NCI-H345 (cell line): ENCODE measurements around the gene GIT1.

Experiments used
- DNase-seq: peaks from one replicate; lab custom pipeline; 2025; lab: John Stamatoyannopoulos, UW

The GIT1 gene

DNA sequence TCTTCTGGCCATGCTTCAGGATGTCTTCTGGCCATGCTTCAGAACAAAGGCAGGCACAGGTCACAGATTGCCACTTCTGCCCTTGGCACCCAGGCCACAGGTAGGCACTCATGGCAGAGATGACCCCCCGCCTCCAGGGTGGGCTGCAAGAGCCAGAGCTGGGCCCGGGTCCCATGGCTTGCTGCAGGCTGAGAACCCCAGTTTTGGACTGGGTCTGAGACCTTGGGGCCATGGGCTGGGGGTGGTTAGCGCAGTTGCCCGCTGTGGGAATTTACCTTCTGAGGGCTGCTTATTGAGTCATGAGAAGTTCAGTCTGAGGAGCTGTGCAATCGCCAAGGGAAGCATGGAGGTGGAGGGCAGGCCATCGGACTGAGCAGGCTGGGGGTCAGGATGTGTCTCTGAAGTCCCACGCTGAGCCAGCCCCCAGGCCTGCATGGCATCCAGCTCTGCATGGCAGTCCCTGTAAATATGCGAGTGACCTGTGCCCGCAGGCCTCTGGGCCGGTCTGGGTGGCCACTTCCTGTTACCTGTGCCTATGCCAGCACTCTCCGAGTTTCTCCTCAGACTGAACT lies 5.2 kb upstream of the GIT1 start:
- no peak for DNase-seq

DNA sequence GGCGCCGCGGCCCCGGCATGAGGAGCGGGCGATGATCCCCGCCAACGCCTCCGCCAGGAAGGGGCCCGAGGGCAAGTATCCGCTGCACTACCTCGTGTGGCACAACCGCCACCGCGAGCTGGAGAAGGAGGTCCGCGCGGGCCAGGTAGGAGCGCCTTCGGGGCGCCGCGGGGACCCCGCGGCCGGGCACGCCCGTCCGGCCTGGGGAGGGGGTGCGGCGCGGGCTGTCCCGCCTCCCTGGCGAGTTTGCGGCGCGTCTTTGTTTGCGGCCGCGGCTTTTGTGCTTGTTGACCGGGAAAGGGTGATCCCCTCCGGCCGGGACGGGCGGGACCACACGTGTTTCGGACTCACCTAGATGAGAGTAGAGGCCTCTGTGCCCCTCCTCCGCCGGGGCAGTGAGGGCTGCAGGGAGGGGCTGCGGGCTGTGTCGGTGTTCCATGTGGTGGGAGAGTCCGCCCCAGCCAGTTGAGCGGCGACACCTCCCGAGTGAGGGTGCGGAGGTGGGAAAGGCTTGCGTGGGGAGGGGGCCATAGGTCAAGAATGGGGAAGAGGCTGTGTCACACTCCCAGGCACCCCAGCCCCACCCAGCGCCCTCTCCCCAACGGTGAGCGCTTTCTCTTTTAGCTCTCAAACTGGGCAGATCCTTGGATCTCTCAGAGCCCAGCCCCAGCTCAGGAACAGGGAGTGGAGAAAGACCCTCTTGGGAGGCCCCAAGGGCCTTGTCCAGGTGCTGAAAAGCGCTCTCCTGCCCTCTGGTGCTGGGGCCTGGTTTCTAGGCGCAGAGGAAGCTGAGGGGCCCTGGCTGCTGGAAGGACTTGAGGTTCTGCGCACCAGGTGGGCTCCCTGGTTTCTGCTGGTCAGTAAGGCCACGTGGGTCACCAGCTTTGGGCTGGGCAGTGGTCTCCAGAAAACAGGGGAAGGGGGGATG lies 4.4 kb upstream of the GIT1 start:
- peak; percentile 37 for DNase-seq

DNA sequence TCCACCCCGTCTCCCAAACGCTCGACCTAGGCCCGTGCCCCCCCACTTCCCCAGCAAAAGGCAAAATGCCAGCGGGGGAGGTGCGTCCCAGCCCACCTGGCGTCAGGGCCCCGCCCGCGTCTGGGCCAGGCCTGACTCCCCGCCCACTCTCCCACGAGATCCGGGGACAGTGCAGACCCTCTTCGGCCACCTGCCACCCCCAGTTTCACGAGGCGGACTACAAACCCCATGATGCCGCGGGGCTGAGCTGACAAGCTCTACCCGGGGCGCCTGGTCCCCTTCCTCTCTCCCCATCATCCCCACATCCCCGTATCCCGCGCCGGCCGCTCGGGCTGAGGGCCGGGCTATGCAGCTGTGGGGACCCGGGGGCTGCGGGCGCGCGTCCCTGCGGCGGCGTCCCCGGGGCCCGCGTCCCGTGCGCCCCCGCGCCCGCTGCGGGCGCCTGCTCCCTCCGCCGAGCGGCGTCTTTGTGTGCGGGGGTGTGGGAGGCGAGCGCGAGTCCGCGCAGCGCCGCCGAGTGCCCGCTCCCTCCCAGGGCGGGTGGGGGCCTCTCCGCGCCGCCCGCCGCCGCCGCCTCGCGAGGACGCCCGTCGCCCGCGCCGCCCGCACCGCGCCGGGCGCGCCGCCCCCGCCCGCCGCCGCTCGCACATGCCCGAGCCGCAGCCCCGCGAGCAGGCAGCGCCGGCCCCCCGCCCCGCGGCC lies 3.6 kb upstream of the GIT1 start, which contains the start of gene ANKRD13B:
Gene ANKRD13B, plus strand, starts transcription at position 283 of the 702 bp plus-strand sequence. CDS start 490 bp downstream, outside the sequence.
- peak; percentile 89 for DNase-seq

DNA sequence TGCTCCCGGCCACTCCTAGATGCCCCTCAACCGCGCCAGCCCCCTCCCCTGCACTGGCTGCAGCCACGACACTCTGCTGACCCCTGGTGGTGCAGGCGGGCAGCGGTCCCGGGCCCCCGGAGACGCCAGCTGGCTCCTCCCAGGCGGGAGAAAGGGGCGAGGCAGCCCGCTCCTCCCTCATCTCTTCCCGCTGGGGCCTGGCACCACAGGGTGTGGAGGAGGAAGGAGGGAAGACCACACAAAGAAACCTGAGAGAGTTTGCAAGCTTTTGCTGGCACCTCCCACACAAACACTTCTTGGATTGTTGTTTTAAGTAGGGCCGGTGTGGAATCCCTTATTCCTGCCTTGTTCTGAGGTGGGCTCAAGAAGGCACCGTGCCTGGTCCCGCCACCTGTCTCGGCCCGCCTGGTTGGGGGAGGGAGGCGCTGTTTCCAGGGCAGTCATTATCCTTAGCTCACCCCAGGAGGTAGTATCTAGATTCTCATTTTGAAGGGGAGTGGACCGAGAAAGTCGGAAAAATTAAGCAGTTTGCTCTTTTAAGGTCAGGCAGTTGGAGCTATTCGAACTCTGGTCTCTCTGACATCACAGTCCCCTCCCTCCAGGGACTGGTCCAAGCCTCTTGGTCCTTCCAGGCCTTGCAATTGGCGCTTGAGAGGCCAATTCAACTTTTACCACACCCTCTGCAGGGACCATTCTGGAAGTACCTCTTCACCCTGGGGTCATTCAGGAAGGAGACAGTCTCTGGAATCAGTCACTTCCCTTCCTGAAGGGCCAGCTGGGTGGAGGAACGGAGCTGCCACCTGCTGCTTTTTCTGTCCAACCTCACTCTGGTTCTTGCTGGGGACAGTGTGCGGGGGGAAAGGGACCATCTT lies 2.5 kb upstream of the GIT1 start:
- peak; percentile 92 for DNase-seq

DNA sequence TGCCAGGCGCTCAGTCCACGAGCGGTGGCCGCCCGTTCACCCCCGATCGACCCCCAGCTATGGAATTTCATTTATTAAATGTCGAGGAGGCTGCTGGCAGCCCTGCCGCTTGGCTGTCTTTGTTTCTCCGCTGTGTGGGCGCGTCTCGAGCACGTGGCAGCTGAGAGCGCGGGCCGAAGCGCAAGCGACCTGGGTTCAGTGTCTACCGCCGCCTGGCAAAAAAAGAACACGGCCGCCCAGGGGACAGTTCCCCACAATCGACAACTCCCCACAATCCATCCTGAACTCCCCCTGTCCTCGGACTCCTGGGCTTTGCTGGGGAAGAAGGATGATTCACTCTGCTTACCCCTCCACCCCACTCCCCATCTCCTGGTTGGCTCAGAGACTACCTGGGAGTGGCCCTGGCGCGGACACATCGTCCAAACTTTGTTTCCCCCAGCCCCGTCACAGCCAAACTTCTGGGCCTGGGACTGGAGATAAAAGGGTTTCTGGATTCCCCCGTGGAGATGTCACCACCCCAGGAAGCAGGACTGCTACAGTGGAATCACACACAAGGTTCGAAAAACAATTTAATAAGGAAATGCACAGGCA lies 1.8 kb upstream of the GIT1 start:
- DNase-seq, result peak; percentile 79

DNA sequence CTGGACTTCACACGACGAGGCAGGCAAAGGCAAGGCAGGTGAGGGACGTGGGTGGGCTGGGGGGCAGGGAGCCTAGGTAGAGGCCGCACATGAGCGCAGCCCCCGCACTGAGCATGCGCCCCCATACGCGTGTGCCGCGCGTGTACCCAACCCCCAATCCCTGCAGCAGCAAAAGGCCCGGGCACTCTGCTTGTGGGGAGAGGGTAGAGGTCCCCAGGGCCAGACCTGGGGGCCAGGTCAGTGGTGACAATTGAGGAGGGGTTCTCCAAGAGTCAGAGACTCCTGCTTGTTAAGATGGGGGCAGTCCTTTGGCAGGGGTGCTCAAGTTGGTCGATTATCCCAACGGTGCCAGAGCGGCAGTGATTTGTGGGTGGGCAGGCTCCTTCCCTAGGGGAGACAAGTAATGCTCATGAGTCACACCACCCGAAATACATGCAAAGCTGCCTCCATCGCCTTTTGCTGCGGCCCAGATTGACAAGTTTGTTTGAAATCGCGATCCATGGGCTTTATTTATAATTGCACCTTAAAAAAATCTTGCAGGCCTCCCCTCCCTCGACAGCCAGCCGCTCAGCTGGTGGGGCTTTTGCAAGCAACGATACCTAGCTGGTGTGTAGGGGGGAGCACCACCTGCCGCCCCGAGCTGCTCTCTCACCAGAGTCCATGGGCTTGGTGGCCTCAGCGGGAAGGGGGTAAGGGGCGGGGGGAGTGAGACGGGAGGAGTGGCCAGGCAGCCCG lies 1.1 kb upstream of the GIT1 start:
- peak; percentile 65 for DNase-seq

DNA sequence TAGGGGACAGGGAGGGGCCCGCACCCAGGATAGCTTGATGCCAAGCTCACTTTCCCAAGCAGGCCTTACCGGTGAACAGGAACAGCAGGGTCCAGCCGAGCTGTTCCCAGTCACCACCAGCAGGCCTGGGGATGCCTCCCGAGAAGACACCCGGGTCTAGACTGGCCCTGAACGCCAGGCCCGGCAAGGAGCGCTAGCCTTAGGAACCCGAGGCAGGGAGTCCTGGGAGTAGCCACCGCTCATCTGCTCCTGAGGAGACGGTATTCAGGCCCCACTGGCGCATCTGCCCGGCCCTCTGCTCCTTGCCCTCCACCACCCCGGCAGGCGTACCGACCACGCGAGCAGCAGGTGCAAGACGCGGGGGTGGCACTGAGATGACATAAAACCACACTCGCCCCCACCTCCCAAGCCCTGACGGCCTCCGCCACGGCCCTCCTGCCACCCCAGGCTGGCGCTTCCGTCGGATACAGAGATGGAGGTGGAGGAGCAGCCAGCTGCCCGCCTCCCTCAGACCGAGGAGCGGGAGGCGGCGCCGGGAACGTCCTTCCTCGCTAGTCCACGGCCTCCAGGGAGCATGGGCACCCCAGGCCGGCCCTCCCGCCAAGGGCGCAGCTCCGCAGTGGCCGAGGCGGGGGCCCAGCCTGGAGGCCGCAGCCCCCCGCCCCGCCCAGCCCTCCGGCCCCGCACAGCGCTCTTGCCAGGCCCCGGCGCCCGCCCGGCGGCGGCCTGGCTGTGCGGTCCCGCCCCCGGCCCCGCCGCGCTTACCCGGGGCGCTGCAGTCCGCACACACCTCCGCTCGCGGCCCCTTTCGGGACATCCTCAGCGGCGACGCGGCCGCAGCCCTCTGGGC lies 661 bp downstream of the GIT1 start:
- DNase-seq, result peak; percentile 54

DNA sequence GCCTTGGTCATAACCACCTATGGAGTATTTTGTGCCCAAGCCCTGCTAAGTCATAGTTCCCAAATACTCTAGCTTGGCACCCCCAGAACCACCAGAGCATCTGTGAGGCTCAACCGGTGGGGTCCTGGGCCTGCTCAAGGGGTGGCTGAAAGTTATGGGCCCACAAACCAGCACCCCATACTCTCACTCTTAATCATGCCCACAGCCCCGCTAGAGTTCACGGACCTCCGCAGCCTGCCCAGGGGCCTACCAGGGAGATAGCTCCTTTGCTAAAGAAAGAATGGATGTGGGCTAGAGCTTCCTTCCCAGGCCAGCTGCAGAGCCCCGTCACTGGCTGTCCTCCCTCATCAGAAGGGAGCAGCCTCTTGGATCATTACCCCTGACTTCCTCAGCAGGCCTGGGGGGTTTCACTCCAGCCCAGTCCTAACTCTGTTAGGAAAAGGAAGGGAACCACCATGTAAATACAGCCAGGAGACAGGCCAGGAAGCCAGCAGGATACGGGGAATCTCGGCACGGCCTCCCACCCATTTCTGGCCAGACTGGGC lies 1.4 kb downstream of the GIT1 start:
- no peak for DNase-seq

DNA sequence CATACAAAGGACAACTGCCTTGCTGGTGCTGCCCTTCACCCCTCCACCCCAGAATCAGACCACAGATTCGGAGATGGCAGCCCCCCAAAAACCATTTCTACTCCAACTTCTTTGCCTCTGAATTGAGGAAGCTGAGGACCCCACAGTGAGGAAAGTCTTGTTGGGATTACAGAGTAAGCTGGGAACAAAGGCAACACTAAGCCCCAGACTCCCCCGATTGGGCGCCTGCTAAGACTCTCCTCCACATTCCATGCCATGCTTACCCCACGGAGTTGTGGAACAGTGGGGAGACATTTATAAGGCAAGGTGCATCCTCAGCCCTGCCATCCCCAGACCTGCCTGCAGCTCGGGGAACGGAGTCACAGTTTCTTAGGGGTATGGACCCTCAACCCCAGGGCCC lies 1.9 kb downstream of the GIT1 start:
- no peak for DNase-seq

DNA sequence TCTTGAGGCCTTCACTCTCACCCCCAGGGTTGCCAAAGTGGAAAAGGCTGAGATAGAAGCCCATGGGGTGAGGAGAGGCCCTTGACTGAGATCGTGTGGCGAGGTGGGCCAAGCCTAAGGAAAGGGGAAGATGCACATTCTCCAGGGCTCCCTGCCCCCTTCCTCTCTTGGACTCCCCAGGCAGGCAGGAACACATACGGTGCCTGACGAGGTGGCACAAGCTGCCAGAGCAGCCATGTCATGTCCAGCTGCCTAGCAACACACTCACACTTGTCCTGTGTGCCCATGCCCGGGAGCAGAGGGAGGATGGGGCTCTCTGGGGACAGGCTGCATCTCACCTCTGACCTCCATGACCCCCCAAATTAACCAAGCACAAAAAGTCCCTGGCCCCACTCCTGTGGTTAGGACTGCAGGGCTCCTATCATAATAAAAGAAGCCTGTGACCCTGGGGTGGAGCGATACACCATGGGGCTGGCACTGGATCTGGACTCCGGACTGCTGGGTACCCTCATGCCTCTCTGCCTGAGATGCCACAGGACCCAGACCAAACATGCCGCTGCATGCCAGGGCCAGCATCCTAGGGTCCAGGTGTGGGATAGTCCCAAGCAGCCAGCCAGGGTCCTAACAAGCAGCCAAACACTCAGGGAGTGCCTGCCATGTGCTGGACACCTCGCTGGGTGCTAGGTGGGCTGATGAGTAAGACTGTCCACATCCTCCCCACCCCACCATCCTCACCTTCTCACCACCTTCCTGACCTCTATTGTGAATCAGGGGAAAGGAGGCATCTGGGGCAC lies 2.6 kb downstream of the GIT1 start:
- no peak for DNase-seq

DNA sequence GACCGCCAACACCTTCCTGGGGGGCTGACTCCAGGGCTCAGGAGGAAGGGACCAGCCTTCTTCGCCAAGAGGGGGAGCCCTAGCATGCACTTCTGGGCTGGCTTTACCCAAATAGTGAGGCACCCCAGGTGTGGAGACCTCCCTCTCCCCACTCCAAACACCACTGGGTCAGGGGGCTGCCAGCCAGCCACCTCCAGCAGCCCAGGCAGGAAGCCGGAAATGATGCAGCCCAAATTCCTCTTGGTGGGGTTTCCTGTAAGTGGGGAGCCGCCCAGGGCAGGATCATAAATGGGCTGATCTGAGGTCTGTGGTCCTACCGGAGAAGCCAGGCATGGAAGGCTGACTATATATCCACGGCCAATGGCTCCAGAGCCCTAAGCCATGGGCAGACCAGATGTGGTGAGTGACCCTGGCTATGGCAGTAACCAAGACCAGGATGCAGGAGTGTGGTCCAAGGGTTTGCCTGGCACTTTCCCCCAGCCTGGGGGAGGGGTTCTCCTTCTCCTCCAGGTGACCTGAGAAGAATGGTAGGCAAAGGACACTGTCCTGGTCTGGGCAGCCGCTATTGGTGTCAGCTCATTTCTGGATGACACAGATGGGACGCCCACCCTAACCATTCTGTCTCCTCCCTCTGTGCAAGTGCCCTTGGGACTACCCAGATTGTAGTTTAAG lies 4.2 kb downstream of the GIT1 start:
- no peak for DNase-seq

DNA sequence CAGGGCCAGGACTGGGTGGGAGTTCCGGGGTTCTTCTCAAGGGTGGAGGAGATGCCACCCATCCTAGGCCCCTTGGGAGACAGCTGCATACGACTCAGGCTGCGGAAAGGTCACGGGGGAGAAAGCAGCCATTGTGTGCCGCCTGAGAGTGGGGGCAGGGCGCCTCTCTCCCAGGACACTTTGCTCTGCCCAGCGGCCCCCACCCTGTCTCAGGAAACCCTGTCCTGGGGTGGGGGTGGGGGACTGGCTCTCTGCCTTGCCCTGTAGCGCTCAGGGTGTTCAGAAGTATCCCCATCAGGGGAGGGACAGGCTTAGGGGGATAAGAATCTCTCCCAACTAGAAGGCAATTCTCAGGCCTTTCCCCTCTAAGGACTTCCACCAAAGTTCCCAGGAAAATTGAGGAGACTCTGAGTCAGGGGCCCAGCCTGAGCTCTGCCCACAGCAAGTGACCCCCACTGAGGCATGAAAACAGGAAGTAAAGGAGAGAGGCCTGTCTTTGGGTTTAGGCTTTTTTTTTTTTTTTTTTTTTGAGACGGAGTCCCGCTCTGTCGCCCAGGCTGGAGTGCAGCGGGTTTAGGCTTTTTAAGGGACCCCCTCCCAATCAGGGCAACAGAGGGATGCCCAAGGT lies 4.9 kb downstream of the GIT1 start:
- DNase-seq, result no peak

DNA sequence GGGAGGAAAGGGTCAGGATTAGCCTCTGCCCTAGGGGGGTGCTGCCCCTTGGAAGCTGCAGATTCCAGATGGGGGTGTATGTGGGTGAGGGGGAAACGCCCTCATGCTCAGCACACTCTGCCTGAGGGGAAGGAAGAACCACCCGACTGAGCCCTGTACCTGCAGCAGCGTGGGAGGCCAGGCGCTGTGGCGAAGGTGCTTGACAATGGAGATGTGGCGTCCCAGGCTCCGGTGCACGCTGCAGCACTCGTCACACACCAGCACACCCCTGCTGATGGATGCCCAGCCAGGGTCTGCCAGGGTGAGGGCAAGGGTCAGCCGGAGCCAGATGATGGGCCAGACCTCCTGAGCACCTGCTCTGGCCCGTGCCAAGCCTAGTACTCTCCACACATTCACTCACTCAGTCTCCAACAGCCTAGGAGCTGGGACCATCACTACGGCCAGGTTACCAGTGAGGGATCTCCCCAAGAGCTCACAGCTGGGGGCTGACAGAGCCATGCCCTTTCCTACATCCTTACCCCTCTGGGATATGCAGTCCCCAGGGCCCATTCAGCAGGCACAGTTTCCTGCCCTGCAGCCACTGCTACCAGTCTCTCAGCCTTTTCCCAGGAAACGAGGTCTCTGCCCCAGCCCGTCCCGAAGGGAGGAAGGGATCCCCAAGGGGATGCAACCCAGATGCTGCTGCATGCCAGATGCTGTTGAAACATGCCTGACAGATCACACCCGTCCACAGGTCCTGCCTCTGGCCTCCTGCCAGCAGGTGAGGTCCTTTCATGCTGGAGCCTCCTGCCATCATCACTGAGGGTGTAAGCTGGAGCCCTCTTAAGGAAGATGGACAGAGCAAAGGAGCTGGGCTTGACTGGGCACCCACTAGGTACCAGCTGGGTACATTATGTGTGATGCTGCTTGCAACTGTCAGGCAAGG lies 5.9 kb downstream of the GIT1 start:
- no peak for DNase-seq

DNA sequence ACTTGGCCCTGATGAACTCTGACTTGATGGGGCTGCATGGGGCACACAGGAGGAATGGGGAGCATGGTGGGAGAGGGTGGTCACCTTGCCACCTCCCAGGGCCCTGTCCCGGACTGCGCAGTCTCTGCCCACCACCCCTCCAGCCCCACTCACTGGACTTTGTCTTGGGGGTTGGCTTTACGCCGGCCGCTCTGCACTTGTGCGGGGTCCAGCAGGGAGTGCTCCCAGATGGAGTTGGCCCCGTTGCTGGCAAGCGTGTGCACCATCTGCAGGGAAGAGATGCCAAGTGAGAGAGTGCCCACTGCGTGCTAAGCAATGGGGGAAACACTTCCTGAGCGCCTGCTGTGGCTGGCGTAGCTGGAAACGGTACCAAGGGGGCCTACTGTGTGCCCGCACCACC lies 6.7 kb downstream of the GIT1 start:
- no peak for DNase-seq

DNA sequence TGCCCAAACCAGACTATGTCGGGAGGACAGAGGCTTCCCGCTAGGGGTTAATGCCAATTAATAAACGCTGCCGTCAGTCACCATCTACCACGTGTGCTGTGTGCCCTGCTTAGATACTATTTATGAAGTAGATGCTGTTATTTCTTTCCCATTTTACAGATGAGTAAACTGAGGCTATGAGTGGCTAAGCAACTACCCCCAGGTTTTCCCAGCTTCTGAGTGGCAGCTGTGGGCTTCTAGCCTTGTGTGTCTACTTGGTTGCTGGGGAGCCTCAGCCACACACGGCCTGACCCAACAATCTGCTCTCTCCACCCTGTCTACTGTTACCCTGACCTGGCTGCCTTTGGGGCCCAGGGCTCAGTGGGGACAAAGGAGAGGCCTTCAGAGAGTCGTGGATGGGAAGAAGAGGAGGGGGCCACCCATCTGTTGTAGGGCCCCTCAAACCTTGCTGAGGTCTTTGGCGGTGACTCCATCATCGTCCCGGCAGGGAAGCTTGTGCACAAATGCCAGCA lies 7.1 kb downstream of the GIT1 start:
- no peak for DNase-seq

DNA sequence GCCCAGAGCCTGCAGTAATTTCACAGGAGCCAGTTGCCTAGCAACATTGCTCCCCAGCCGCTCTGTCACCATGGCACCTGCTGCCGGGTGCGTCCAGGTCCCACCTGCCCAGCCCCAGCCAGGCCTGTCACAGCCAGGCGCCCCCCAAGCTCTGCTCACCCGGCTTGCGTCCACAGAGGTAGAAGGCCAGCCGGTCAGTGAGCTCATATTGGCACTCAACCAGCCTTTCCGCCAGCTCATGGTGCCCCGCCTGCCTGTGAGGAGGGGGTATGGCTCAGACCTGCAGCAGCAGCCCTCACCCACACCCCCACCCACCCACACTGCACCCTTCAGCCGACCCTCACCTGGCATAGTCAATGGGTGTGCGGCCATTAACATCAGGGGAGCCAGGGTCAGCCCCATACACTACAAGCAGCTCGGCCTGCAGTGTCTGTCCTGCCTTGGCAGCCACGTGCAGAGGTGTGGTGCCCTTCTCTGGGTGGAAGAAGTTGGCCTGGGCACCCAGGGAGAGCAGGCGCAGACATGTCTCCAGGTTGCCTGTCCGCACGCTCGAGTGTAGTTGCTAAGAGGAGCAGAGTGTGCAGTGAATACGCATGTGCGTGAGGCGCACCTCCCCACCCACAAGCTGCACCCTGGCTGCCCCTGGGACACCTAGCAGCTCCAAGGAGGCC lies 7.7 kb downstream of the GIT1 start:
- no peak for DNase-seq
